Limb (tissue), 2 donors: ENCODE data around the gene SLC6A8.

Experiments used
- DNase-seq, 2 donors: peaks; one replicate each; pipeline ENCODE4 v3.0.0-alpha.2; 2016; ENCODE audit errors: extremely low spot score in 2 of 2

SLC6A8 gene

GRCh38 chrX:153706799-153707198 is 19.1 kb downstream of the SLC6A8 start:
- DNase-seq: no peak

GRCh38 chrX:153707406-153707805 is 19.7 kb downstream of the SLC6A8 start:
- no peak for DNase-seq

- DNase-seq: peak in 1 of 2 donors; percentile 78
Observed at GRCh38 chrX:153708415-153708814, 20.7 kb downstream of the SLC6A8 start.

GRCh38 chrX:153709726-153710674 is 22.3 kb downstream of the SLC6A8 start:
- DNase-seq: no peak

- DNase-seq: no peak
Observed at GRCh38 chrX:153714256-153714655, 26.5 kb downstream of the SLC6A8 start.

- no peak for DNase-seq
Observed at GRCh38 chrX:153717445-153717844, 29.7 kb downstream of the SLC6A8 start.

- no peak for DNase-seq
Observed at GRCh38 chrX:153719238-153719637, 31.5 kb downstream of the SLC6A8 start.

GRCh38 chrX:153719701-153720100 is 32.0 kb downstream of the SLC6A8 start:
- no peak for DNase-seq

- DNase-seq: no peak
Observed at GRCh38 chrX:153722704-153723350, 35.1 kb downstream of the SLC6A8 start.

GRCh38 chrX:153723351-153724251 is 35.9 kb downstream of the SLC6A8 start:
- DNase-seq: peak in 1 of 2 donors; percentile 48

- DNase-seq: peak; percentile 74 to 93
Observed at GRCh38 chrX:153724252-153725038, 36.7 kb downstream of the SLC6A8 start, which contains the start of the genes ABCD1 and BCAP31. ABCD1 (plus strand) TSS chrX:153724856; CDS start chrX:153725267, 411 bp downstream. BCAP31 (minus strand) TSS chrX:153724387; CDS start chrX:153723244, 1,143 bp downstream.

GRCh38 chrX:153725039-153725831 is 37.5 kb downstream of the SLC6A8 start:
- no peak for DNase-seq

- DNase-seq: no peak
Observed at GRCh38 chrX:153725832-153726285, 38.1 kb downstream of the SLC6A8 start.

GRCh38 chrX:153726286-153727122 is 38.8 kb downstream of the SLC6A8 start:
- DNase-seq: peak in 1 of 2 donors; percentile 55

GRCh38 chrX:153727123-153727931 is 39.6 kb downstream of the SLC6A8 start:
- DNase-seq: no peak

GRCh38 chrX:153728095-153728494 is 40.4 kb downstream of the SLC6A8 start:
- no peak for DNase-seq

GRCh38 chrX:153728951-153729631 is 41.4 kb downstream of the SLC6A8 start:
- DNase-seq: no peak
